ENCODE data around the gene FAM83D. TPM values are rescaled to one million over a fixed set of nuclear protein-coding genes. Genes with fewer than 3 reads are reported as not detected.

FAM83D gene
- total RNA-seq, 1 experiment from 2014 or later: 18.4 TPM

GRCh38 chr20:38897267-38897666 lies 28.9 kb upstream of the FAM83D start:
- ChIA-PET POLR2A (no interaction called here), CTCF (interaction anchor here (0.6 to 1.2 kb wide), 7 partner anchors 9 to 257 kb away, joined by 3 to 6 read pairs (median 3); no protein-coding TSS in a partner anchor)
- H3K4me3 Mint-ChIP-seq (ENCODE audit: unreplicated experiment): no peak overlapping the region
- H3K4me1 Mint-ChIP-seq (ENCODE audit: insufficient read depth, unreplicated experiment): peaks cover 10% of the 10 kb centered on the region
- no peaks in the 10 kb centered on the region for H3K36me3 Mint-ChIP-seq (ENCODE audit: insufficient read depth, unreplicated experiment)
- no peak overlapping the region for H3K27ac Mint-ChIP-seq (ENCODE audit: low read depth, unreplicated experiment)
- TF ChIP-seq CTCF (IDR thresholded peaks at IDR 0.05; ENCODE audit: unreplicated experiment): no peak
- no TSS peak for BruUV-seq (replicated peaks)
- intact Hi-C loops (cut with micrococcal nuclease): no loop called here
- no peaks in the 10 kb centered on the region for H3K9me3 Mint-ChIP-seq (ENCODE audit: unreplicated experiment)
- H3K27me3 Mint-ChIP-seq (ENCODE audit: insufficient read depth, unreplicated experiment): peaks cover 30% of the 10 kb centered on the region
- no peak for DNase-seq (ENCODE audit: unreplicated experiment)

DNA sequence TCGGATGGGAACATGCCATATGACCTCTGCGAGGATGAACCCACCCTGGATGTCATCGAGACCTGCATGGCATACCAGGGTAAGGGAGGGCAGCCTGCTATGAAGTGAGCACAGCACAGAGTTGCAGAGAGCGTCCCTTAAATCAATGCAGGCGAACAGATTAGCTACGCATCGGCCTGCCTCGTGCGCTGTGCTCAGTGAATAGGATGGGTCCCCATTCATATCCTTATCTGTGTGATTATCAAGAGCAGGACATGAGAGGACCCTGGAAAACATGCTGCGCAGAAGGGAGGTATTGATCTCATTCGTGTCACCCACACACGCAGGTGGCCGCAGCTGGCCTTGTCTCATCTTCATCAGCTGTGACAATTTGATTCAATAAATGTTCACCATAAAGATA lies 25.6 kb upstream of the FAM83D start:
- TF ChIP-seq CTCF (IDR thresholded peaks at IDR 0.05; ENCODE audit: unreplicated experiment): no peak
- no peak overlapping the region for H3K27ac Mint-ChIP-seq (ENCODE audit: low read depth, unreplicated experiment)
- peaks cover 59% of the 10 kb centered on the region for H3K27me3 Mint-ChIP-seq (ENCODE audit: insufficient read depth, unreplicated experiment)
- no peak for DNase-seq (ENCODE audit: unreplicated experiment)
- intact Hi-C loops (cut with micrococcal nuclease): no loop called here
- BruUV-seq (replicated peaks): no TSS peak
- POLR2A ChIA-PET: interaction anchor here (0.6 kb wide), 1 partner anchor 297 kb away, joined by 3 read pairs; no protein-coding TSS in a partner anchor
- H3K36me3 Mint-ChIP-seq (ENCODE audit: insufficient read depth, unreplicated experiment): no peaks in the 10 kb centered on the region
- CTCF ChIA-PET: interaction anchor here (0.8 to 3.6 kb wide), 5 partner anchors 8 to 255 kb away, joined by 3 to 16 read pairs (median 4); no protein-coding TSS in a partner anchor
- no peak overlapping the region for H3K4me3 Mint-ChIP-seq (ENCODE audit: unreplicated experiment)
- H3K9me3 Mint-ChIP-seq (ENCODE audit: unreplicated experiment): peaks cover 15% of the 10 kb centered on the region
- H3K4me1 Mint-ChIP-seq (ENCODE audit: insufficient read depth, unreplicated experiment): no peaks in the 10 kb centered on the region

DNA sequence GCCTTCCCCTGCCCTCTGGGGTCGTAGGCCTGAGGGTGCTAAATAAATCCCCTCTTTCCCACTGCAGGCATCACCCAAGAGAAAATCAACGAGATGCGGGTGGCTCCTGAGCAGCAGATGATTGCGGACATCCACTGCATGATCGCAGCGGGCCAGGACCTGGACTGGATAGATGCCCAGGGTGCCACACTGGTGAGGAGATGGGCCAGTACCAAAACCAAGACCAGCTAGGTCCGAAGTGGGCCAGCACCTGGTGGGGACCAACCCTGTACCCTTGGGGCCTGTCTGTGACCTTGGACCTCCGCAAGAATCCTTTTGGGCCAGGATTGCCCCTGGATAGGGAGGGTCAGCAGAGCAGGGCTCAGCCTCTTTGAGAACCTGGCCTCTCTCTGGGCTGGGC lies 23.6 kb upstream of the FAM83D start:
- Mint-ChIP-seq H3K4me3 (ENCODE audit: unreplicated experiment) (no peak overlapping the region), H3K27me3 (ENCODE audit: insufficient read depth, unreplicated experiment) (peaks cover 57% of the 10 kb centered on the region), H3K36me3 (ENCODE audit: insufficient read depth, unreplicated experiment) (no peaks in the 10 kb centered on the region), H3K27ac (ENCODE audit: low read depth, unreplicated experiment) (no peak overlapping the region), H3K9me3 (ENCODE audit: unreplicated experiment) (peaks cover 15% of the 10 kb centered on the region), H3K4me1 (ENCODE audit: insufficient read depth, unreplicated experiment) (no peaks in the 10 kb centered on the region)
- DNase-seq (ENCODE audit: unreplicated experiment): no peak
- ChIA-PET CTCF (interaction anchor here (0.7 to 3.6 kb wide), 6 partner anchors 8 to 147 kb away, joined by 3 to 16 read pairs (median 4); no protein-coding TSS in a partner anchor), POLR2A (interaction anchor here (0.6 to 1.0 kb wide), 2 partner anchors 18 to 286 kb away, joined by 3 to 4 read pairs; no protein-coding TSS in a partner anchor)
- TF ChIP-seq CTCF (IDR thresholded peaks at IDR 0.05; ENCODE audit: unreplicated experiment): no peak
- intact Hi-C loops (cut with micrococcal nuclease): no loop called here
- BruUV-seq (replicated peaks): no TSS peak

DNA sequence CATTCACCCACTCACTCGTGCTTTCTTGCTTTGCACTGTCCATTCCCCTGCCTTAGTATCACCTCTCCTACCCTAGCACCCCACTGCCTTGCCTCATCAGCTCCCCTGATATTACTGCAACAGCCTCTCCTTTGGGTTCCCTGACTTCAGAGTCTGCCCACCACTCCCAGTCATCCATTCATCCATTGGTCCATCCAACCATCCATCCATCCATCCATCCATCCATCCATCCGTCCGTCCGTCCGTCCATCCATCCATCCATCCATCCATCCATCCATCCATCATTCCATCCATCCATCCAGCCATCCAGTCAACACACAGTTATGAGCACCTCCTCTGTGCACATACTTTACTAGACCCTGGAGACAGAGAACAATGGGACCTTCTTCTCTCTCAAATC lies 22.9 kb upstream of the FAM83D start:
- ChIA-PET POLR2A (interaction anchor here (0.6 kb wide), 1 partner anchor 286 kb away, joined by 4 read pairs; no protein-coding TSS in a partner anchor), CTCF (interaction anchor here (0.7 to 3.6 kb wide), 7 partner anchors 9 to 172 kb away, joined by 3 to 16 read pairs (median 3); no protein-coding TSS in a partner anchor)
- Mint-ChIP-seq H3K36me3 (ENCODE audit: insufficient read depth, unreplicated experiment) (no peaks in the 10 kb centered on the region), H3K27me3 (ENCODE audit: insufficient read depth, unreplicated experiment) (peaks cover 64% of the 10 kb centered on the region), H3K9me3 (ENCODE audit: unreplicated experiment) (peaks cover 15% of the 10 kb centered on the region), H3K27ac (ENCODE audit: low read depth, unreplicated experiment) (no peak overlapping the region), H3K4me1 (ENCODE audit: insufficient read depth, unreplicated experiment) (no peaks in the 10 kb centered on the region), H3K4me3 (ENCODE audit: unreplicated experiment) (no peak overlapping the region)
- no peak for DNase-seq (ENCODE audit: unreplicated experiment)
- no peak for TF ChIP-seq CTCF (IDR thresholded peaks at IDR 0.05; ENCODE audit: unreplicated experiment)
- no TSS peak for BruUV-seq (replicated peaks)
- intact Hi-C loops (cut with micrococcal nuclease): no loop called here
